GM18507 (cell line): Measurements from ENCODE around the gene OLFM2.
"Not testable (repeated sequence)": the region's sequence is repeated elsewhere in the genome, so short reads cannot be mapped to it uniquely, and the experiment has no call there.

Experiments used
- DNase-seq: peaks from one replicate; pipeline ENCODE4 v3.0.0; 2011; ENCODE audit warnings: low read depth; ENCODE audit not compliant: insufficient read length; ENCODE audit errors: extremely low spot score
- FAIRE-seq: peaks from 2 replicates; lab custom pipeline; 2011; peaks lifted over from hg19 to GRCh38; lab: Jason Lieb, UNC

OLFM2 gene

GRCh38 chr19:9936326-9937000 lies at the start of gene OLFM2:
Gene OLFM2, minus strand, starts transcription at chr19:9936515. Its CDS starts 149 bp downstream, at chr19:9936366.
- no peak for DNase-seq
- no peak for FAIRE-seq

GRCh38 chr19:9981406-9982260 lies 45.3 kb upstream of the OLFM2 start:
- no peak for DNase-seq
- no peak for FAIRE-seq

- DNase-seq (no peak), FAIRE-seq (no peak)
Observed at GRCh38 chr19:9972103-9972502, 35.8 kb upstream of the OLFM2 start.

- DNase-seq, result no peak
- no peak for FAIRE-seq
Observed at GRCh38 chr19:9971166-9971897, 35.0 kb upstream of the OLFM2 start.

- no peak for FAIRE-seq
- no peak for DNase-seq
Observed at GRCh38 chr19:9970481-9970880, 34.2 kb upstream of the OLFM2 start.

GRCh38 chr19:9969688-9969975 lies 33.3 kb upstream of the OLFM2 start:
- DNase-seq (no peak), FAIRE-seq (no peak)

GRCh38 chr19:9968820-9969687 lies 32.7 kb upstream of the OLFM2 start:
- DNase-seq, result no peak
- no peak for FAIRE-seq

GRCh38 chr19:9967326-9967725 lies 31.0 kb upstream of the OLFM2 start:
- DNase-seq, result no peak
- FAIRE-seq, result no peak

GRCh38 chr19:9966448-9966847 lies 30.1 kb upstream of the OLFM2 start:
- DNase-seq, result no peak
- FAIRE-seq, result no peak

GRCh38 chr19:9966024-9966423 lies 29.7 kb upstream of the OLFM2 start:
- DNase-seq, result no peak

GRCh38 chr19:9962623-9963290 lies 26.4 kb upstream of the OLFM2 start:
- DNase-seq (no peak), FAIRE-seq (no peak)

More at GRCh38 chr19:9966024-9966423, 29.7 kb upstream of the OLFM2 start:
- FAIRE-seq, result no peak

GRCh38 chr19:9961103-9961502 lies 24.8 kb upstream of the OLFM2 start:
- DNase-seq (no peak), FAIRE-seq (no peak)

GRCh38 chr19:9958379-9958821 lies 22.1 kb upstream of the OLFM2 start:
- FAIRE-seq, result no peak
- DNase-seq, result no peak

- DNase-seq, result no peak
- FAIRE-seq, result no peak
Observed at GRCh38 chr19:9956956-9957355, 20.6 kb upstream of the OLFM2 start.

- DNase-seq, result no peak
- FAIRE-seq, result no peak
Observed at GRCh38 chr19:9953802-9954542, 17.7 kb upstream of the OLFM2 start.

- FAIRE-seq (no peak), DNase-seq (no peak)
Observed at GRCh38 chr19:9952276-9952675, 16.0 kb upstream of the OLFM2 start.

- DNase-seq (no peak), FAIRE-seq (no peak)
Observed at GRCh38 chr19:9947441-9947840, 11.1 kb upstream of the OLFM2 start.

- FAIRE-seq, DNase-seq: not testable (repeated sequence)
Observed at GRCh38 chr19:9946528-9947125, 10.3 kb upstream of the OLFM2 start.
